PC-3 (cell line): ENCODE data around the gene SNED1. TPM values are rescaled to one million over a fixed set of nuclear protein-coding genes. Genes with fewer than 3 reads are reported as not detected.

Source experiments
- ATAC-seq: fragments of 200-7000 bp; cut with Tn5 transposase; 2 replicates; pipeline ENCODE4 v1.9.1; 2020; ENCODE audit warnings: mild to moderate bottlenecking, moderate library complexity
- BruUV-seq: library from RNA; stranded (reverse); fragments of 400-500 nt; replicated peaks from 2 replicates; lab custom pipeline; 2021; lab: Mats Ljungman, UMichigan
- CTCF ChIA-PET: fragments of 300-600 bp; sonication (Branson Sonifier 250); formaldehyde crosslinking; loops from one replicate; lab custom pipeline; 2022; ENCODE audit warnings: antibody characterized with exemption; lab: Charles Lee
- POLR2A ChIA-PET: fragments of 300-600 bp; sonication (Branson Sonifier 250); formaldehyde crosslinking; loops from one replicate; lab custom pipeline; 2022; ENCODE audit warnings: antibody characterized with exemption; ENCODE audit not compliant: unreplicated experiment; lab: Charles Lee
- DNase-seq: peaks from one replicate; pipeline ENCODE4 v3.0.0-alpha.2; 2015
- H2AFZ ChIP-seq: fragments of 300-600 bp; sonication (generic); 2 replicates; pipeline ENCODE4 v1.6.0; 2016; ENCODE audit warnings: antibody characterized with exemption, low read length
- H3F3A ChIP-seq: fragments of 300-600 bp; sonication (generic); one replicate; pipeline ENCODE4 v1.6.0; 2017; ENCODE audit warnings: antibody characterized with exemption, low read length, control low read depth, mild to moderate bottlenecking; ENCODE audit not compliant: unreplicated experiment
- H3K27ac ChIP-seq: fragments of 300-600 bp; sonication (generic); 2 replicates; pipeline ENCODE4 v1.5.1; 2016; ENCODE audit warnings: mild to moderate bottlenecking, low read length
- H3K27me3 ChIP-seq: fragments of 300-600 bp; sonication (generic); 2 replicates; pipeline ENCODE4 v1.6.1; 2016; ENCODE audit warnings: low read length, mixed read lengths
- H3K36me3 ChIP-seq: fragments of 300-600 bp; sonication (generic); 2 replicates; pipeline ENCODE4 v1.6.1; 2016; ENCODE audit warnings: low read depth, mixed run types, low read length, mixed read lengths
- H3K4me1 ChIP-seq: fragments of 300-600 bp; sonication (generic); 2 replicates; pipeline ENCODE4 v1.5.1; 2016; ENCODE audit warnings: low read length; ENCODE audit not compliant: insufficient read depth
- H3K4me2 ChIP-seq: fragments of 300-600 bp; sonication (generic); 2 replicates; pipeline ENCODE4 v1.6.0; 2016; ENCODE audit warnings: low read length
- H3K4me3 ChIP-seq: fragments of 300-600 bp; sonication (generic); 2 replicates; pipeline ENCODE4 v1.5.1; 2016; ENCODE audit warnings: mild to moderate bottlenecking, low read length, mixed read lengths
- H3K79me2 ChIP-seq: fragments of 300-600 bp; sonication (generic); 2 replicates; pipeline ENCODE4 v1.6.1; 2017; ENCODE audit warnings: low read length, mixed read lengths
- H3K9ac ChIP-seq: fragments of 300-600 bp; sonication (generic); 2 replicates; pipeline ENCODE4 v1.6.0; 2016; ENCODE audit warnings: mild to moderate bottlenecking, low read length
- H3K9me2 ChIP-seq: fragments of 300-600 bp; sonication (generic); replicated peaks from 2 replicates; pipeline ENCODE4 v1.6.1; 2016; ENCODE audit warnings: mixed run types, low read length, mixed read lengths
- H3K9me3 ChIP-seq: fragments of 300-600 bp; sonication (generic); 2 replicates; pipeline ENCODE4 v1.6.1; 2016; ENCODE audit warnings: low read length, mixed read lengths
- H4K20me1 ChIP-seq: fragments of 300-600 bp; sonication (generic); 2 replicates; pipeline ENCODE4 v1.6.1; 2016; ENCODE audit warnings: low read length, mixed read lengths
- CTCF ChIP-seq: fragments of 300-600 bp; sonication (generic); conservative IDR thresholded peaks from 2 replicates; pipeline ENCODE4 v1.5.1; 2017; ENCODE audit warnings: antibody characterized with exemption, low read depth, mild to moderate bottlenecking, low read length
- EZH2 ChIP-seq: fragments of 300-600 bp; sonication (generic); IDR thresholded peaks from one replicate; pipeline ENCODE4 v1.6.1; 2017; ENCODE audit warnings: antibody characterized with exemption, mild to moderate bottlenecking, low read length; ENCODE audit not compliant: unreplicated experiment
- EZH2phosphoT487 ChIP-seq: fragments of 300-600 bp; sonication (generic); IDR thresholded peaks from 2 replicates; pipeline ENCODE4 v1.6.1; 2018; ENCODE audit warnings: mild to moderate bottlenecking, antibody characterized with exemption, low read length, borderline replicate concordance
- intact Hi-C: fragments of 100-400 bp; cut with micrococcal nuclease; formaldehyde crosslinking; loops from 2 replicates; pipeline ENCODE4 v1.9.0; 2023
- total RNA-seq: library from RNA; depleted of rRNA; stranded (reverse); fragments of >200 nt; gene quantifications from 2 replicates; pipeline ENCODE4 v1.2.3, GENCODE V29; 2014

SNED1 gene
- total RNA-seq, 1 experiment from 2014 or later, result 0.66 TPM

DNA sequence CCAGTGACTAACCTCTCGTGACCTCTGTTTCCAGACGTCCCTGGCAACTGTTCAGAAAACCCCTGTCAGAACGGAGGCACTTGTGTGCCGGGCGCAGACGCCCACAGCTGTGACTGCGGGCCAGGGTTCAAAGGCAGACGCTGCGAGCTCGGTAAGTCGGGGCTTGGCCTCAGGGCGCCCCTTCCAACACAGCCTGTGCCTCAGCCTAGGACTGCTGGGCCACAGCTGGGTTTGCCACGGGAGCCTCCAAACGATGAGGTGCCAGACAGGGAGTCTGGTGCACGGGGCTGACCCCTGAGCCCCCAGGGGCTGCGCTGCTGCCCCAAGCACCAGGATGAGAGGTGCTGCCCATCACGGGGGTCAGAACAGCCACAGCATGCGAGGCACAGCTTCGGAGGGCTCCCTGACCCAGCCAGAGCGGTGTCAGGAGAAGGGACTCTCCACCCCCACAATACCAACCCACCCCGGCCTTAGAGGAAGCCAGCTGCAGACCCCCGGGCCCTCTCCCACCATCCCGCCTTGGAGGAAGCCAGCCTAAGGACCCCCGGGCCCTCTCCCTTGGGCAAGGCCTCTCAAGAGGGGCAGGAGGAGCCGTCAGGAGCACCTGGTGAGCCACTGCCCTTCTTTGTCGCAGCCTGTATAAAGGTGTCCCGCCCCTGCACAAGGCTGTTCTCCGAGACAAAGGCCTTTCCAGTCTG is 83.4 kb downstream of the SNED1 start:
- no peak overlapping the region for H3K9ac ChIP-seq
- ATAC-seq (no peak), DNase-seq (no peak)
- H3K4me1 ChIP-seq, result no peaks in the 10 kb centered on the region
- H4K20me1 ChIP-seq, result no peaks in the 10 kb centered on the region
- no peaks in the 10 kb centered on the region for H3K79me2 ChIP-seq
- H3K36me3 ChIP-seq, result no peaks in the 10 kb centered on the region
- H2AFZ ChIP-seq, result no peak overlapping the region
- no peak overlapping the region for H3K4me3 ChIP-seq
- no peaks in the 10 kb centered on the region for H3K27me3 ChIP-seq
- H3K9me3 ChIP-seq, result no peaks in the 10 kb centered on the region
- intact Hi-C loops, result no loop called here
- no peaks in the 10 kb centered on the region for H3F3A ChIP-seq
- ChIA-PET CTCF (no interaction called here), POLR2A (no interaction called here)
- no peak overlapping the region for H3K27ac ChIP-seq
- H3K4me2 ChIP-seq, result no peak overlapping the region
- TF ChIP-seq EZH2phosphoT487 (no peak), CTCF (no peak), EZH2 (no peak)
- no peaks in the 10 kb centered on the region for H3K9me2 ChIP-seq
- BruUV-seq, result no TSS peak

GRCh38 chr2:241082341-241083090 is 84.1 kb downstream of the SNED1 start:
- no peaks in the 10 kb centered on the region for H3K4me1 ChIP-seq
- CTCF ChIA-PET, result no interaction called here
- H3K9ac ChIP-seq, result no peak overlapping the region
- no peaks in the 10 kb centered on the region for H3K27me3 ChIP-seq
- ATAC-seq (no peak), DNase-seq (no peak)
- H3K36me3 ChIP-seq, result no peaks in the 10 kb centered on the region
- no peak overlapping the region for H3K27ac ChIP-seq
- intact Hi-C loops, result no loop called here
- TF ChIP-seq EZH2 (no peak), EZH2phosphoT487 (no peak), CTCF (no peak)
- H3F3A ChIP-seq, result no peaks in the 10 kb centered on the region
- H3K4me2 ChIP-seq, result no peak overlapping the region
- H3K79me2 ChIP-seq, result no peaks in the 10 kb centered on the region
- no peak overlapping the region for H3K4me3 ChIP-seq
- POLR2A ChIA-PET, result no interaction called here
- H2AFZ ChIP-seq, result no peak overlapping the region
- no peaks in the 10 kb centered on the region for H4K20me1 ChIP-seq
- no peaks in the 10 kb centered on the region for H3K9me3 ChIP-seq
- H3K9me2 ChIP-seq, result no peaks in the 10 kb centered on the region
- no TSS peak for BruUV-seq

DNA sequence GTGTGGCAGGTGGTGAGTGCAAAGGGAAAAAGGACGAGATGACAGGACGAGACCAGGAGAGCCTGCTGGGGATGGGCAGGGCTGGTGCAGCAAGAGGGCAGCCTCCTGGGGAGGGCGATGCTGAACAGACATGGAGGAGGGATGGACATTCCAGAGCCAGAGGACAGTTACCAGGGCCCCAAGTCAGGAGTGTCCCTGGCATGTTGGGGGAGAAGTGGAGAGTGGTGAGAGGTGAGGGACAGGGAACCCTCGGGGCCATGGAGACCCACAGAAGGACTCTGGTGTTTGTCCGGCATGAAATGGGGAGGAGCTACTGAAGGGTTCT is 84.6 kb downstream of the SNED1 start:
- POLR2A ChIA-PET, result no interaction called here
- H3K9me2 ChIP-seq, result no peaks in the 10 kb centered on the region
- H3K27me3 ChIP-seq, result no peaks in the 10 kb centered on the region
- no peak overlapping the region for H3K27ac ChIP-seq
- no peaks in the 10 kb centered on the region for H3K36me3 ChIP-seq
- no peaks in the 10 kb centered on the region for H4K20me1 ChIP-seq
- H3K4me1 ChIP-seq, result no peaks in the 10 kb centered on the region
- no peak for TF ChIP-seq EZH2
- no peak for TF ChIP-seq EZH2phosphoT487
- TF ChIP-seq CTCF, result no peak
- H2AFZ ChIP-seq, result no peak overlapping the region
- H3K4me3 ChIP-seq, result no peak overlapping the region
- no peak overlapping the region for H3K9ac ChIP-seq
- no peaks in the 10 kb centered on the region for H3F3A ChIP-seq
- H3K79me2 ChIP-seq, result no peaks in the 10 kb centered on the region
- H3K4me2 ChIP-seq, result no peak overlapping the region
- DNase-seq (no peak), ATAC-seq (no peak)
- no TSS peak for BruUV-seq
- CTCF ChIA-PET, result no interaction called here
- intact Hi-C loops, result no loop called here
- H3K9me3 ChIP-seq, result no peaks in the 10 kb centered on the region
